HepG2 (cell line): Measurements from ENCODE around the gene PEX12.

Experiments used
- EZH2 ChIP-seq: conservative IDR thresholded peaks from 2 replicates; pipeline ENCODE4 v1.6.1; 2012; ENCODE audit warnings: mild to moderate bottlenecking, low read depth, low read length, moderate library complexity
- GABPA ChIP-seq, 2 experiments: IDR thresholded peaks; 2 replicates each; pipeline ENCODE4 v1.6.1; 2011 to 2016; ENCODE audit warnings: low read depth in 2 of 2, low read length in 1 of 2, missing biosample characterization in 1 of 2, missing genetic modification characterization in 1 of 2
- JUN ChIP-seq: sonication (generic); formaldehyde crosslinking; IDR thresholded peaks from 2 replicates; pipeline ENCODE4 v1.4.0; 2020; ENCODE audit warnings: mild to moderate bottlenecking, missing genetic modification reagents
- MIXL1 ChIP-seq: IDR thresholded peaks from 2 replicates; pipeline ENCODE4 v1.6.1; 2016
- POLR2A ChIP-seq, 2 experiments: IDR thresholded peaks; 2 replicates each; pipeline ENCODE4 v1.6.1; 2011; ENCODE audit warnings: low read depth in 2 of 2, low read length in 2 of 2, mild to moderate bottlenecking in 1 of 2, moderate library complexity in 1 of 2; ENCODE audit not compliant: insufficient read depth in 1 of 2
- TBP ChIP-seq: sonication (generic); formaldehyde crosslinking; IDR thresholded peaks from 2 replicates; pipeline ENCODE4 v1.5.0; 2020; ENCODE audit warnings: missing genetic modification reagents
- ZC3H4 ChIP-seq: sonication (generic); formaldehyde crosslinking; IDR thresholded peaks from 2 replicates; pipeline ENCODE4 v1.4.0; 2020; ENCODE audit warnings: missing genetic modification reagents, borderline replicate concordance
- ZNF124 ChIP-seq: sonication (generic); formaldehyde crosslinking; IDR thresholded peaks from 2 replicates; pipeline ENCODE4 v1.4.0; 2020; ENCODE audit warnings: missing genetic modification reagents
- TF ChIP-seq, protein P1 (sequence below): fragments of 450-650 bp; IDR thresholded peaks from 2 replicates; pipeline ENCODE4 v1.6.1; 2016

DNA sequence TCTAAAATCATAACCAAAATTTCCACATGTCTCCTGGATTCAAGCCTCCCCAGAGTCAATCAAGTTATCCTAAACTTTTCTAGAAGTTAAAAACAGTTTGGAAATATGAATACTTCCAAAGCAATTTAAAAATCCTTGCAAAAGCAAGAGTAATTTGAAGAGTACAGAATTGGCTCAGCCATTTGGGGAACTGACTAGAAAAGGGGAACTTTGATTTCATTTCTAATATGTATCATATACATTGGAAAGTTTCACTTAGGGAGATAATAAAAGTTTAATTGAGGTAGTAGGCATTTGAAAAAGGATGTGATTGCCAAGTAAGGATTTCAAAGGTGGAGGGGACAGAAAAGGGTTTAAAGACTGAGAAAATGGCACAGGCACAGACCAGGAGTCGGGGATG lies 31.9 kb downstream of the PEX12 start:
- TF ChIP-seq POLR2A (IDR thresholded peaks at IDR 0.05; ENCODE audit: insufficient read depth in 1 of 2, low read depth in 2 of 2, low read length in 2 of 2) (no peak), ZNF124 (no peak), GABPA (IDR thresholded peaks at IDR 0.05; ENCODE audit: low read depth, low read length) (no peak), GABPA (CRISPR knock-in tag; IDR thresholded peaks at IDR 0.05; ENCODE audit: low read depth) (no peak), MIXL1 (CRISPR knock-in tag) (no peak), TBP (CRISPR knock-in tag) (no peak), EZH2 (no peak), JUN (CRISPR knock-in tag) (no peak), ZC3H4 (CRISPR knock-in tag) (no peak)
- TF ChIP-seq, protein P1, sequence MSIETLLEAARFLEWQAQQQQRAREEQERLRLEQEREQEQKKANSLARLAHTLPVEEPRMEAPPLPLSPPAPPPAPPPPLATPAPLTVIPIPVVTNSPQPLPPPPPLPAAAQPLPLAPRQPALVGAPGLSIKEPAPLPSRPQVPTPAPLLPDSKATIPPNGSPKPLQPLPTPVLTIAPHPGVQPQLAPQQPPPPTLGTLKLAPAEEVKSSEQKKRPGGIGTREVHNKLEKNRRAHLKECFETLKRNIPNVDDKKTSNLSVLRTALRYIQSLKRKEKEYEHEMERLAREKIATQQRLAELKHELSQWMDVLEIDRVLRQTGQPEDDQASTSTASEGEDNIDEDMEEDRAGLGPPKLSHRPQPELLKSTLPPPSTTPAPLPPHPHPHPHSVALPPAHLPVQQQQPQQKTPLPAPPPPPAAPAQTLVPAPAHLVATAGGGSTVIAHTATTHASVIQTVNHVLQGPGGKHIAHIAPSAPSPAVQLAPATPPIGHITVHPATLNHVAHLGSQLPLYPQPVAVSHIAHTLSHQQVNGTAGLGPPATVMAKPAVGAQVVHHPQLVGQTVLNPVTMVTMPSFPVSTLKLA, result no peak
